Middle frontal gyrus (tissue), 1 donor: ENCODE measurements around the gene BCL7A.
"Not testable (repeated sequence)": the region's sequence is repeated elsewhere in the genome, so short reads cannot be mapped to it uniquely, and the experiment has no call there.

ENCODE experiments used
- DNase-seq: peaks from one replicate; pipeline ENCODE4 v3.0.0-alpha.2; 2015; ENCODE audit warnings: low spot score; ENCODE audit errors: extremely low spot score

Gene BCL7A

DNA sequence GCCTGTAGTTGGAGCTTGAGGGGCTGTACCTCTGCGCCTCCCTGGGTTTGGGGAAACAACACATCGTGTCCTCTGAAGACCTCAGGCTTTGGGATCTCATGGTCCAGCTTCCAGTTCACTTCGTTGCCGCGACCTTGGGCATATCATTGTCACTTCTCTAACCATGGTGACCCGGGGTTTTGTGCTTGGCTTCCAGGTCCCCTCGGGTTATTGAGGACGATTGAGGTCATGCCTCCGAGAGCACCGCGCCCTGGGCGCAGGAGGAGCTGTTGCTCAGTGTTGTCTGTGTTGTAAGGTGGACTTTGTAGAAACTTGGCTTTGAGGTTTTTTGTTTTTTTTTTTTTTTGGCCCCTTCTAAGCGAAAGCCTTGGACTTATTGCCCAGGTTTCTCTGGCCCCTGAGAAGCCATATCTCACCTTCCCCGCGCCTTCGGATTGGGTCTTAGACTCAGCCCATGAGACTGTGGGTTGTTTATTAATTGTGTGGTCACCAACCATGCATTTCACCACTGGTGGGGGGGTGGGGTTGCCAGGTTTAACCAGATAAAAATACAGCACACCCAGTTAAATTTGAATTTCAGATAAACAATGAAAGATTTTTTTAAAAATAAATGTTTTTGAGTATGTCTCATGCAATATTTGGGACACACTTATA, 2.6 kb downstream of the BCL7A start:
- no peak for DNase-seq

DNA sequence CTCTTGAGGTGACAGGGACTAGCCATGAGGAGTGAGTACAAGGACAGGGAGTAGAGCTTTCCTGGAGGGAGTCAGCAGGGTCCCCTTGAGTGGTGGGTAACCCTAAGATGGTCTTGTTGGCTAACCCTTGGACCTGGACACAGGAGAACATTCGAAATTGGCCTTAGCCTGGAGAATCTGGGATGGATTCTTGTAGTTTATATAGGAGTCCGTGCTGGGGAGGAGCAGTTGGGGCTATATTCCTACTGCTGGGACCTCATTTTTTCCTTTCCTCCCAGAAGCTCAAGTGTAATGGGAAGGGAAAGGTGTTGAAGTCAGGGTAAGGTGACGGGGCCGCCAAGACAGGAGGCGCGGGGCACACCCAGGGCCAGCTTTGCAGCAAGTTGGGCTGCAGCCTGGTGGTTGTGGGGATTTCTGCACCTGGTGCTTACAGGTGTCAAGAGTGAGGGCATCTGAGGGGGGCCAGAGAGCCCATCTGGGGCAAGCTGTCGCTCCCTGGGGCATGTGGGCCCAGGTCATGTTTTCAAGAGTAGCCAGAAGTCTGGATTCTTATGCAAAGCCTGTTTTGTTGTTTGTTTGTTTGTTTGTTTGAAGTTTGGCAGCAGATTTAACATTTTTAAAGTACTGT, 5.1 kb downstream of the BCL7A start:
- DNase-seq: no peak

DNA sequence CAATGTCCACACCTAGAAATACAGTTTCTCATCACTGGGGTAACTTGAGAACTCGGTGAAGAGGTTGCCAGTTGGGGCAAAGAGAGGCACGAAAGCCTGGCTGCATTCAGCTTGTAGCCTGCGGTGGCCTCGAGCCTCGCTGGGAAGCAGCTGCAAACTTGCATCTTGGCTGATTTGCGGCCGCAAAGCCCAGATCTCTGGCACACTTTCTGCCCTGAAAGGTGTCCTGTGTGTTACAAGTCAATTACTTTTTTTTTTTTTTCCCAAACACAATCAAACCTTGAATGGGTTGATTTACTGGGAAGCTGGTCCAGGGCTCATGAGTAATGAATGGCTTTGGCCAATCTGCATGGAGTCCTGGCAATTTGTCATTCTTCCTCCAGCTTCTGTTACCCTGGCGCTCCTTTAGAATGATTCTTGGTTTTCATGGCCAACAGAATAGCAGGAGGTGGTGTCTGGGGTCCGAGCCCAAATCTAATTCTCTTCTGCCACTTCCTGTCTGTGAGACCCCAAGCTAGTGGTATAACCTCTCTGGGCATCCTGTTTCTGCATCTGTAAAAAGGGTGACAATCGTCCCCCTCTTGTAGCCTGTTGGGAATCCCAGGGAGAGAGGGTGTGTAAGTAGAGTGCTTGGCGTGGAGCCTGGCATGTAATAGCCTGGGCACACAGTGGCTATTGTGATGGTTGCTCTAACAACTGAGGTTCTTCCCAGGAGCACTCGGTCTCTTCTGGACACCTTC, 6.7 kb downstream of the BCL7A start:
- DNase-seq: peak; percentile 10

DNA sequence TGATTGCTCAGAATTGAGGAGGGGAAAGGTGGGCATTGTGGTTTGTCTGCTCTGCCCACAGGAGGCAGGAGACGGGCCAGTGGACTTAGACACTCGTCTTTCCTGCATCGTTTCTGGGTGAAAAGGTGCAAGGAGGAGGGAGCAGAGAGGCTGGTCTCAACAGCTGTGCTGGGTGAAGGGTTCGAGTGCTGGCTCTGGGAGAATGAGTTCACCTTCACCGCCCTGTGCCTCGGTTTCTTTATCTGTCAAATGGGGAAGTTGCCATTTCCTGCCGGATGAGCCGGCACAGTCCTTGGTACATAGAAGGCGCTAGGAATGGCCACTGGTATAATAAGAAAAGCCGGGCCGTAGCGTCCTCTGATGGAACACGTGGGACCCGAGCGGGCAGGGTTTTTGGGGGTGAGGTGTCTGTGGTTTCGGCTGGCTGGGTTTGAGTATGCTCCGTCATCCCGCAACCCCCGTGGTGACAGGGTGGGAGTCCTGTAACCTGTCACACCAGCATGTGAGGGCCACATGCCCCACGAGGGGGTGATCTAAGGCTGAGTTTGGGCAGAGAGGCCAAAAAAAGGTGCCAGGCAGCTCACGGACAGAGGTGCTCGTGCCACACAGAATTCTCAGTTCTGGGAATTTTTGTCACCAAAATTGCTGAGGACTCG, 7.3 kb downstream of the BCL7A start:
- DNase-seq: no peak

DNA sequence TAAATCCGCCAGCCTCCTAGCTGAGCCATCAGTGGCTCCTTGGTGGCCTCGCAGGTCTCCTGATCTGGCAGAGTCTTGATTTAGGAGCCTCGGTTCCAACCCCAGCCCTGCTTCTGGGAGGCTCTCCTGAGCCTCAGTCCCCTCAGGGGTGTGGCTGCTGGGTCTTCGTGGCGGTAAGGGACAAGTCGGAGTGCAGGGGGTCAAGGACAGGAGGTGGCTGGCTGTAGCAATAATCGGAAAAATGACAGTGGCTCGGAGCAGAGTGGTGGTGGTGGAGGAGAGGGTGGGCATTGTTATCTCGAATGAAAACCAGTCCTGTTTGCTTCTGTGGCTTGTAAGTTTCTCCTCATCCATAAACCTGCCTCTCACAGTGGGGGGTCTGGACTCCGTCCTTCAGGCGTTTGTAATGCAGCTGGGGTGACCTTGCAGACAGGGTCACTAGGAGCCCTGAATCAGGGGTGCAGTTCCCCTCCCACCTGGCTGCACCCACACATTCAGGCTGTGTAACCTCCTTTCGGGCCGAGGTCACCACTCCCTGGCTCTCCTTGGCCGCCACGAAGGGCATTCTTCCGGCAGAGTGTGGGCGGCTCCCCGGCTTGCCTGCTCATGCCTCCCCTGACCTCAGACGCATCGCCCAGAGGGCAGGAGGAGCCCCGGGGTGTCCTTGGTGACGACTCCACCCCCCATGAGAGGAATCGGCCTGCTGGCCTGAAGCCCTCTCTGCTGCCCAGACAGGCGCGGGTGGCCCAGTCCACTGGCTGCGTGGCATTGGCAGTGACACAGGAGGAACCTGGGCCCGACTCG, 8.1 kb downstream of the BCL7A start:
- DNase-seq: no peak

DNA sequence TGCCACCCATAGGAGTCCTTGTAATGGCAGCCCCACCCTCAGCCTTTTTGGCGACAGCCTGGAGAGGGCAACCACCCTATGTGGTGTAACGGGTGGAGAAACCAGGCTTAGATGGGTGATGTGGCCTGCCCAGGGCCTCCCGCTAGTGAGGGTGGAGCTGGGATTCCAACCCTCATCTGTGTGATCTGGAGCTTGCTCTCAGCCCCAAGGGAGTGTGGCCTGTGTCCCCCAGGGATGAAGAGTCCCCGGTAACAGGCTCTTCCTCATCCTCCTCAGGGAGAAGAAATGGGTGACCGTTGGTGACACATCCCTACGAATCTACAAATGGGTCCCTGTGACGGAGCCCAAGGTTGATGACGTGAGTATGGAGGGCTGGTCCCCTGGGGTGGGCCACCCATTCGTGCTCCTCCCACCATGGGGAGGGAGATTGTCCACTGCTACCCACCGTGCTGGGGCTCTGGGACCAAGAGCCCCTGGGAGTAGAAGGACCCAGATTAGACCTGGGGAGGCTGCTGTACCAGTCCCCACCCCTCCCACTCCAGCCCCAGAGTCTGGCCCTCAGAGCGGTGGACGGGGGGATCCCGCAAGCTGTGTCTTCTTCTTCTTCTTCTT, 8.8 kb downstream of the BCL7A start:
- no peak for DNase-seq

DNA sequence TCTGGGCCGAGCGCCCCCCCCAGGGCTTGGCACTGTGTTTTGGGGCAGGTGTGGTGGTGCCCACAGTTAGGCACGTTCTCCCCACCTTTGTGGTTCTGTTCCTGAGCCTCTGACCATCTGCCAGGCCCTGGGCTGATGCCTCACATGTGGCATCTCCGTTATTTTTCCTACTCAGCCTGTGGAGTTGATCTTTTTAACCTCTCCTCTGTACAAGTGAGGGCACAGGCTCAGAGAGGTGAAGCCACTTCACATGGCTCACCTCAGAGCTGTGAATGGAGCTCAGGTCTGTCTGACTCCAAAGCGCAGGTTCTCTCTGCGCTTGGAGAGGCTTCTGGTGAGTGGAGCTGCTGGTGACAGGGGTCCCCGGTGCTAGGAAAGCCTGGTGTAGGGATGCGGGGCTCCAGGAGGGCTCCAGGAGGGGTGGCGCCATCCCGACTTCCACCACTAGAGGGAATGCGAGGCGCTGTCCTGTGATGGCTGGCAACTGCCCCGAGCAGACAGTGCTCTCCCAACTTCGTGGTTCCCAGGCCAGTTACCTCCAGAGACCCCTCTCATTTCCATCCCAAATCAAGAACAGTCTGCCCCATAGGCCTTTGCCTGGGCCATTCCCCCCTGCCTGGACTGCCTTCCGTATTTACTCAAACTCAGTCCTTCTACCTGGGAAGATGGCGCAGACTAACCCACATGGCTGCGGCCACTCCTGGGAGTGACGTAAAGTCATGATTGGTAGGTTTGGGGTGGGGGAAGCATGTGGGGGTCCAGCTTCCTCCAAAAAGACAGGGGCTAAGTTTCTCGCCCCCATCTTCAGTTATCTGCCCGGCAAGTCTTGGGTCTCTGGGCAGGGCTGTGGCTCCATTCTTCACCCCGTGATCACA, 9.9 kb downstream of the BCL7A start:
- DNase-seq: no peak

DNA sequence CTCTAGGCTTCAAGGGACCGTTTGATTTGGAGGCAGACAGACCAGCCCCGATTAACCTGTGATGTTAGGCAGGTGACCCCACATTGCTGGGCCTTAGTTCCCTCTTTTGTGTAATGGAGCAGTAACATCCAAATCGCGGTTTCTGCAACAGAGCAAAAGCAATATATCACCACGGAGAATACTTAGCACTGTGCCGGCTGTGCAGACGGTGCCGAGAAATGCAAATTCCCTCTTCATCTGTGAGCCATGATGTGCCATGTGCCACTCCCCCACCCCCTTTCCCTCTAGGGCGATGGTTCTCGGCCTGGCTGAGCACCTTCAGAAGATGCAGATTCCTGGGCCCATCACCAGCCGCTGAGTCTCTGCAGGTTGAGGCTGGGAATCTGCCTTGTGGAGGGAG, 10.9 kb downstream of the BCL7A start:
- no peak for DNase-seq

DNA sequence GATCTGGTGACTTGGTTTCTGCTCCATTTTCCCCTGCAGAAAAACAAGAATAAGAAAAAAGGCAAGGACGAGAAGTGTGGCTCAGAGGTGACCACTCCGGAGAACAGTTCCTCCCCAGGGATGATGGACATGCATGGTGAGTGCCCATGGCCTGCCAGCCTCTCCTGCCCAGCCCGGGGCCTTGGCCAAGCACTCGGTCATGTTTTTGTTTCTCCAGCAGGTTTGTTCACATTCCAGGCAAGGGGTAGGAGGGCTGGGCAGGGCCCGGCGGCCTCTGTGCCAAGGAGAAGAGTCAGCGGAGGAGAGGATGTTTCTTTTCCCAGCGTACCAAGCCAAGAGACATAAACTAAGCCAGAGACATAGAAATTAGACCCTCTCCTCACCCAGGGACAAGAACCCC, 13.6 kb downstream of the BCL7A start:
- DNase-seq: no peak

DNA sequence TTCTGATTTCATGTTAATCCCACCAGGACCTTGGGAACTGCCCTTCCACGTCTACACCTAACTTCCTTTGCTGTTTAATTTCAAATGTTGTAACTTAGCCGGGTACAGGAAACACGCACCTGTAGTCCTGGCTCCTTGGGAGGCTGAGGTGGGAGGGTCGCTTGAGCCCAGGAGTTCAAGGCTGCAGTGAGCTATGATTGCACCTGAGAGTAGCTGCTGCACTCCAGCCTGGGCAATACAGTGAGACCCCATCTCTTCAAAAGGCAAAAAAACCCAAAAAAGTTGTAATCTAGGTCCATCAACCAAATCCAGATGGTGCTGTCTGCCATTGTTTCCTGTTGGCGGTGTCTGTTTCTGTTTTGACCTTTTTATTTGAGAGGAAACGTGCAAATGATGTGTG, 14.5 kb downstream of the BCL7A start:
- no peak for DNase-seq

DNA sequence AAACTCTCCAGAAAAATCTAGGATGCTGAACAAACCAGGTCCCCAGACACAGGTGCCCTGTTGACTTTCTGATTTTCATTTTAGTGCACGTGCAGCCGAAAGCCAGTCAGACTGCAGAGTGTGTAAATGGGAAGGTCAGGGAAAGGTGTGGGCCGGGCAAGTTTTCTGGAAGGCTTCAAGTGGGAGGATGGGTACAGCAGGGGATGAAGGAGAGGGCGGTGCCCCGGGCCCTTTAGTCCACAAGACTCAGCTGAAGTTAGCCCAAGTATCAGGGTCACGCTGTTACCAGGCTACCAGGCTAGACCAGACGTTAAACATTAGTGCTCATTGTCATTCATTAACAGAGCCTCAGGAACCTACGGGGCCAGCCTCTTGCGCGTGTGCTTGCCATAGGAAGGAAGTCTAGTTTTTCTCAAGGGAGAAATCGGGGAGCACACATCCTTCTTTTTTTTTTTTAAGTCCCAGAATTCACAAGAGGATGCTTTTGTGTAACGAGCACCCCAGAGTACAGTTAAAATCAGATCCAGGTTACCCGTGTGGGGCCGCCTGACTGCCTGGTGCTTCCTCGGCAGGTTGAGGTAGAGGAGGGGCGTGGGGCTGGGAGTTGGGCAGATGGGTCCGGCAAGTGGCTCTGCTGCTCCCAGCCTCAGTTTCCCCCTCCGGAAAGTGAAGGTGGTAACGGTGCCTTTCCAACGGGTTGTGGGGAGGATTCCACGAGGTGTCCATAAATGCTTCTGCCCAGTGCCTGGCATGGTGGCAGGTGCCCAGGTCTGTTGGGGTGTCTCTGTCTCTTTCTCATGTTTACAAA, 19.1 kb downstream of the BCL7A start:
- no peak for DNase-seq

DNA sequence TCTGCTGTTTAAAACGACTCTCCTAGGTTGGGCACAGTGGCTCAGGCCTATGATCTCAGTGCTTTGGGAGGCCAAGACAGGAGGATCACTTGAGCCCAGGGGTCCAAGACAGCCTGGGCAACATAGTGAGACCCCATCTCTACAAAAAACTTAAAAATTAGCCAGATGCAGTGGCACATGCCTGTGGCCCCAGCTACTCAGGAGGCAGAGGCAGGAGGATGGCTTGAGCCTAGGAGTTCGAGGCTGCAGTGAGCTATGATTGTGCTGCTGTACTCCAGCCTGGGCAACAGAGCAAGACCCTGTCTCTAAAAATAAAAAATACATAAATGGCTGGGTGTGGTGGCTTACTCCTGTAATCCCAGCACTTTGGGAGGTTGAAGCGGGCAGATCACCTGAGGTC, 19.8 kb downstream of the BCL7A start:
- DNase-seq: not testable (repeated sequence)

DNA sequence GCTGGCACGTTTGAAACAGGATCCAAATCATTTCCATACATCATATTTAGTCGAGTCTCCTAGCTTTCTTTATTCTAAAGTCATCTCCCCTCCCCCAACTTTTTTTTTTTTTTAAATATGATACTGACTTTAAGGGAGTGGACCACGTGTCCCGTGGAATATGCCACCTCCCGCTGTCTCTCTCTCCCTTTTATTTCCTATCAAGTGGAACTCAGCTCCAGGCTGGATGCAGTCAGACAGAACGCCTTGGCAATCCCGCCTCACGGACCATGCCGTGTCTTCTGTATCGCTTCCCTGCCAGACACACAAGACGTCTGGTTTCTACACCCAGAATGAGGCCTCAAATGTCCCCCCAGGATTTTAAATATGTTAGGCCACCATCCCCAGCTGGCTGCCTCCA, 21.2 kb downstream of the BCL7A start:
- DNase-seq: no peak

DNA sequence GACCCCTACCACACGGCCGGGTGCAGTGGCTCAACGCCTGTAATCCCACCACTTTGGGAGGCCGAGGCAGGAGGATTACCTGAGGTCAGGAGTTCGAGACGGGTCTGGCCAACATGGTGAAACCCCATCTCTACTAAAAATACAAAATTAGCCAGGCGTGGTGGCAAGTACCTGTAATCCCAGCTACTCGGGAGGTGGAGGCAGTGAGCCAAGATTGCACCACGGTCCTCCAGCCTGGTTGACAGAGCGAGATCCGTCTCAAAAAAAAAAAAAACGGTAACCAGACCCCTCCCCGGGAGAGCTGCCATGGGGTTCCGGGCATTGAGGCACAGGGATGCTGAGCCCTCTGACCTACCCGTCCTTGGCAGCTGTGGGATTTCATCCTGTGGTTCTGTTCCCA, 21.8 kb downstream of the BCL7A start:
- DNase-seq: no peak

DNA sequence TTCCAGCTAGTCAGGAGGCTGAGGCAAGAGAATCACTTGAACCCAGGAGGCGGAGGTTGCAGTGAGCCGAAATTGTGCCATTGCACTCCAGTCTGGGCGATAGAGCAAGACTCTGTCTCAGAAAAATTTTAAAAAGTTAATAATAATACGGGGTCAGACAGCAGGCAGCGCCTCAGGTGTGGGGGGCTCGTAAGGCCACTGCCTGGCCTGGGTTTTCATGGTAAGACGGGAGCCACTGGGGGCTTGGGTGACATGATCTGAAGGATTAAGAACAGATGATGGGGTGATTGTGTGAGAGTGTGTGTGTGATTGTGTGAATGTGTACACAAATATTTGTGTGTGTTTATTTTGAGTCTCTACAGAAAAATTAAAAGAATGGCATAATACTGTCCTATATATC, 23.6 kb downstream of the BCL7A start:
- no peak for DNase-seq

DNA sequence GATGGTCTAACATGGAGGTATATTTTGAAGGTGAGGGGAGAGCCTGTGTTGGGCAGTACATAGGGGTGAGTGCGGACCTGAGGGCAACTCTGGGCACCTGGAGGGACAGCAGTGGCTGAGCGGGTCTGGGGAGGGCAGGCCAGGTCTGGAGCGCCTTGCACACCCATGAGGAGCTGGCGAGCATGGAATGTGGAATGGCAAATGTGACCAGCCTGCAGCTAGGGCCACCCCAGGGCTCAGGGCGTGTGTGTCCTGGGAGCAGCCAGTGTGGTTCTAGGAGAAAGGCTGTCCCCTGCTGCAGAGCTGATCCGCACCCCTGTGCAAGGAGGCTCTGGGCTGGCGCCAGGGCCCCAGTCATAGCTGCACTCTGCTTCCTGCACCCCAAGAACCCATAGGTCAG, 24.5 kb downstream of the BCL7A start:
- no peak for DNase-seq

DNA sequence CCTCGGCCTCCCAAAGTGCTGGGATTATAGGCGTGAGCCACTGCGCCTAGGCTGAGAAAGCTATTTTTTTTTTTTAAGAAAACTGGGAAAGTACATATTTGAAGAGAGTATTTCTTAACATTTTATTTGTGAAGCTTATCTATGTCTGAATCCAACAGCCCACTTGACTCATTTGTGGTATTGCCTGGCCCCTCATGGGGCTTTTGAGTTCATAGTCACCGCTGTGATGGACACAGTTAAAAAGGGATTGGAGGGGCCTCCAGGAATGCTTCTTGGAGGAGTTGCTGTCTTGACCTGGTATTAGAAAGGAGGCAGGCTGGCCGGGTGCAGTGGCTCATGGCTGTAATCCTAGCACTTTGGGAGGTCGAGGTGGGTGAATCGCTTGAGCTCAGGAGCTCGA, 26.5 kb downstream of the BCL7A start:
- DNase-seq: no peak

DNA sequence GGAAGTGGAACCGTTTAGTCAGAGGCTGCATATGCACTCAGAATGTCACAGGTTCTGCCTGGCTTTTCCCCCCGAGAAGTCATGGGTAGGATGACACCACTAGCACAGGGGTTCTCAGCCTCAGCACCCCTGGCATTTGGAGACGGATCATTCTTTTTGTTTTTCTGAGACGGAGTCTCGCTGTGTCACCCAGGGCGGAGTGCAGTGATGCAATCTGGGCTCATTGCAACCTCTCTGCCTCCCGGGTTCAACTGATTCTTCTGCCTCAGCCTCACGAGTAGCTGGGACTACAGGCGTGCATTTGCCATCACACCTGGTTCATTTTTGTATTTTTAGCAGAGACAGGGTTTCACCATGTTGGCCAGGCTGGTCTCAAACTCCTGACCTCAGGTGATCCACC, 28.1 kb downstream of the BCL7A start:
- DNase-seq: no peak

DNA sequence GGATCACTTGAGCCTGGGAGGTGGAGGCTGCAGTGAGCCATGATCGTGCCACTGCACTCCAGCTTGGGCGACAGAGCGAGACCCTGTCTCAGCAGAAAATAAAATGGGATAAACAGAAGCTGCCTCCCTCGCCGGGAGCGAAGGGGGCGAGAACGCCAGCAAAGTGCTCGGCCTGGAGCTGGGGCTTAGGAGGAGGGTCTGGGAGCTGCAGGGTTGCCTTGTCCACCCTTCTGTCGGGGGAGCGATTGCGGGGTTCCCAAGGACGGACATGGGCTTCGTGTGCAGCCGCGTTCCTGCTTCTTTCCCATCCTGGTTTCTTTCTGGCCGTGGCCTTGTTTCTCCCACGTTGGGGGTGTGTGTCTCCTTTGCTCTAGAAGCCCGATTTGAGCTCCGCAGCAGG, 29.0 kb downstream of the BCL7A start:
- no peak for DNase-seq
